OCI-LY3 (cell line): ENCODE measurements around the gene BBS12.

Source experiments
- H2AFZ ChIP-seq: fragments of 200-600, 300-600 bp; shearing (Covaris generic); 2 replicates; pipeline ENCODE4 v1.6.0; 2014; ENCODE audit warnings: antibody characterized with exemption, low read depth, low read length
- H3K27ac ChIP-seq: fragments of 200-600, 300-600 bp; sonication (generic); 2 replicates; pipeline ENCODE4 v1.5.1; 2014; ENCODE audit warnings: mild to moderate bottlenecking, low read length, moderate library complexity, mixed read lengths
- H3K27me3 ChIP-seq: fragments of 200-600, 300-600 bp; sonication (generic); 2 replicates; pipeline ENCODE4 v1.6.1; 2014; ENCODE audit warnings: low read depth, low read length, mixed read lengths
- H3K36me3 ChIP-seq: fragments of 200-600, 300-600 bp; sonication (generic); replicated peaks from 2 replicates; pipeline ENCODE3; 2014; ENCODE audit warnings: low read depth, low read length, mixed read lengths
- H3K4me1 ChIP-seq: fragments of 300-600, 200-600 bp; sonication (generic); 2 replicates; pipeline ENCODE4 v1.6.1; 2014; ENCODE audit warnings: low read length, mixed read lengths
- H3K4me2 ChIP-seq: fragments of 200-600, 300-600 bp; sonication (generic); 2 replicates; pipeline ENCODE4 v1.6.1; 2014; ENCODE audit warnings: low read length, mixed read lengths
- H3K4me3 ChIP-seq: fragments of 300-600, 200-600 bp; sonication (generic); 2 replicates; pipeline ENCODE4 v1.5.1; 2014; ENCODE audit warnings: antibody characterized with exemption, mild to moderate bottlenecking, low read length, moderate library complexity
- H3K79me2 ChIP-seq: fragments of 300-600, 200-600 bp; shearing (Covaris generic); 2 replicates; pipeline ENCODE4 v1.6.1; 2014; ENCODE audit warnings: mild to moderate bottlenecking, low read length, mixed read lengths
- H3K9ac ChIP-seq: fragments of 300-600, 200-600 bp; shearing (Covaris generic); 2 replicates; pipeline ENCODE4 v1.6.0; 2014; ENCODE audit warnings: mild to moderate bottlenecking, low read length, moderate library complexity
- H3K9me3 ChIP-seq: fragments of 200-600, 300-600 bp; shearing (Covaris generic); 2 replicates; pipeline ENCODE4 v1.6.1; 2014; ENCODE audit warnings: low read length, mixed read lengths; ENCODE audit not compliant: insufficient read depth
- H4K20me1 ChIP-seq: fragments of 200-600, 300-600 bp; sonication (generic); 2 replicates; pipeline ENCODE4 v1.6.1; 2016; ENCODE audit warnings: low read length, mixed read lengths; ENCODE audit not compliant: insufficient read depth
- CTCF ChIP-seq: fragments of 200-600, 300-600 bp; sonication (generic); IDR thresholded peaks from 2 replicates; pipeline ENCODE4 v1.5.1; 2014; ENCODE audit warnings: antibody characterized with exemption, low read length, low read depth
- EZH2phosphoT487 ChIP-seq: fragments of 200-600 bp; shearing (Covaris generic); IDR thresholded peaks from 2 replicates; pipeline ENCODE4 v1.6.1; 2018; ENCODE audit warnings: antibody characterized with exemption, mixed run types, low read depth

BBS12 gene

DNA sequence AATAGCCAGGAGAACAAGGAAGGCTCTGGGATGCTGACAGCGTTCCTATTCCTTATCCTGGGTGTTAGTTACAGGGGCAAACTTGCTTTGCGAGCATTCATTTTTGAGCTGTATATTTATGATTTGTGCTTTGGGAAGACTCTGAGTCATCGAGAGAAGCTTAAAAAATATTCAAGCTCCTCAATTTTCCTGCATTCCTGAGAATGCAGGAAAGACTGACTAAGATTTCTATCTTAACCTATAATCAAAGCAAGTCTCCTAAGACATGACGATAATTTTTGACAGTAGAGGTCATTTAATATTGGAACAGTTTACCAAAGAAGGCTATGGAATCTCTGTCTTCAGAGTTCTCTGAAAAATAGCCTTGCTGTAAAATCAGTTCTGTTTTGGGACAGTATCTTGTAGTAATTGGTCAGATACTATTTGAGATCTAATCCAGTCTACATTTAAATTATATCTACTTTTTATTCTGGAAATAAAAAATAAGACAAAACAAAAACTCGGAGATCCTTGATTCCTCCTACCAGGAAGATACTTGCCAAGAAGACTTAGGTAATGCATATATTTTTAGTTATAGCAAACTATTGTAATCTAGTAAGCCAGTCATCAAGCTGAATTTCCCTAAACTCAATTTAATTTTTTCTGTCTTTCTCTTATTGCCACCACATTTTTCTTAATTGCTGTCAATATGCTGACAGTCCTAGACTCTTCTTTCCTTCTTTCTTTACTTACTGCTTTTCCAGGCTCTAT lies 31.7 kb downstream of the BBS12 start:
- Histone ChIP-seq H3K27ac (no peak overlapping the region), H3K9ac (no peak overlapping the region), H3K9me3 (no peaks in the 10 kb centered on the region), H3K27me3 (no peaks in the 10 kb centered on the region), H3K4me1 (peaks cover 23% of the 10 kb centered on the region), H3K79me2 (no peaks in the 10 kb centered on the region), H3K4me3 (peak overlapping the region; percentile 18; the same call in 1 of the 2 replicates), H3K4me2 (peak overlapping the region; percentile 60), H2AFZ (no peak overlapping the region), H4K20me1 (no peaks in the 10 kb centered on the region), H3K36me3 (no peaks in the 10 kb centered on the region)
- TF ChIP-seq EZH2phosphoT487 = no peak
- no peak for TF ChIP-seq CTCF

DNA sequence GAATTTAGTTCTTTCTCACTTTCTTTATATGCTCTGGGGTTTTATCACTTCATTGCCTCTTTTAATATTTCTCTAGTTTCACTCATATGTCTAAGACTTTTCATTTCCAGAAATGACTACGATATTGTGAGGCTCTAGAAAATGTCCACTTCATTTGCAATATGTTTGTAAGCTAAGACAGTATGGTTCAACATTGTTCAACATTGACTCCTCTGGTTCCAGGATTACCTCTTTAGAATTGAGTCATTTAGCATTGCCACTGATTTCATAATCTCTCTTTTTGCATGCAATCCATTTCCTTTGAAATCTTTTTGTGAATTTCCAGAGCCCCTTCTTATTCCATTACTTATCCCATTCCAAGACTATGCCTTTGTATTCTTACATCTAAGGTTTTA lies 32.3 kb downstream of the BBS12 start:
- no peak overlapping the region for H2AFZ ChIP-seq
- no peaks in the 10 kb centered on the region for H4K20me1 ChIP-seq
- H3K36me3 ChIP-seq = no peaks in the 10 kb centered on the region
- H3K27ac ChIP-seq = no peak overlapping the region
- no peak for TF ChIP-seq CTCF
- H3K4me2 ChIP-seq = peak overlapping the region; percentile 60
- peaks cover 23% of the 10 kb centered on the region for H3K4me1 ChIP-seq
- H3K9me3 ChIP-seq = no peaks in the 10 kb centered on the region
- peak overlapping the region; percentile 18; the same call in 1 of the 2 replicates for H3K4me3 ChIP-seq
- H3K27me3 ChIP-seq = no peaks in the 10 kb centered on the region
- H3K9ac ChIP-seq = no peak overlapping the region
- H3K79me2 ChIP-seq = no peaks in the 10 kb centered on the region

- H3K9ac ChIP-seq = no peak overlapping the region
- peaks cover 23% of the 10 kb centered on the region for H3K4me1 ChIP-seq
- H3K79me2 ChIP-seq = no peaks in the 10 kb centered on the region
- no peak for TF ChIP-seq CTCF
- TF ChIP-seq EZH2phosphoT487 = no peak
- H3K36me3 ChIP-seq = no peaks in the 10 kb centered on the region
- no peak overlapping the region for H2AFZ ChIP-seq
- H3K27ac ChIP-seq = no peak overlapping the region
- no peak overlapping the region for H3K4me3 ChIP-seq
- H3K4me2 ChIP-seq = no peak overlapping the region
- no peaks in the 10 kb centered on the region for H3K27me3 ChIP-seq
- no peaks in the 10 kb centered on the region for H4K20me1 ChIP-seq
- no peaks in the 10 kb centered on the region for H3K9me3 ChIP-seq
Observed at GRCh38 chr4:122765692-122766352, 33.3 kb downstream of the BBS12 start.

DNA sequence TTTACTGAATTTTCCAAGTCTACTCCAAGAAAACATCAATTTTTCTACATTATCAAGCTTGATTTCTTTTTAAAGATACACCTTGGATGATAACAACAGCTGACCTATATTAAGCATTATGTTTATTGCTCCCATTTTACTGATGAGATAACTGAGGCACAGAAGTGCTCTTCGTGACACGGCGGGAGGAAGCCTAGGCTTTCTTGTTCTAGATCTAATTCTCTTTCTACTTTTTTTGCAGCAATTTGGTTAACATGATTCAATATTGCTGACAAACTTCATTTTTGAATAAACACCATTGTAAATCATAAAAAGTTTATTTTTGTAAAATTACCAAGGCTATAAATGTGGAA lies 33.8 kb downstream of the BBS12 start:
- TF ChIP-seq EZH2phosphoT487 (no peak), CTCF (no peak)
- Histone ChIP-seq H3K4me3 (no peak overlapping the region), H3K79me2 (no peaks in the 10 kb centered on the region), H3K36me3 (no peaks in the 10 kb centered on the region), H4K20me1 (no peaks in the 10 kb centered on the region), H2AFZ (no peak overlapping the region), H3K9ac (no peak overlapping the region), H3K27ac (no peak overlapping the region), H3K4me2 (no peak overlapping the region), H3K9me3 (no peaks in the 10 kb centered on the region), H3K27me3 (no peaks in the 10 kb centered on the region), H3K4me1 (peaks cover 23% of the 10 kb centered on the region)
